GM10266 (cell line): ENCODE results near the gene GCNT2.
"Not testable (repeated sequence)": the region's sequence is repeated elsewhere in the genome, so short reads cannot be mapped to it uniquely, and the experiment has no call there.

Experiments
- DNase-seq: peaks from one replicate; pipeline ENCODE4 v3.0.0; 2012; ENCODE audit errors: extremely low spot score
- CTCF ChIP-seq: IDR thresholded peaks from 2 replicates; pipeline ENCODE4 v1.5.1; 2012; ENCODE audit warnings: mild to moderate bottlenecking, low read depth; ENCODE audit not compliant: control insufficient read depth, insufficient read depth; ENCODE audit errors: missing control alignments

Gene GCNT2

DNA sequence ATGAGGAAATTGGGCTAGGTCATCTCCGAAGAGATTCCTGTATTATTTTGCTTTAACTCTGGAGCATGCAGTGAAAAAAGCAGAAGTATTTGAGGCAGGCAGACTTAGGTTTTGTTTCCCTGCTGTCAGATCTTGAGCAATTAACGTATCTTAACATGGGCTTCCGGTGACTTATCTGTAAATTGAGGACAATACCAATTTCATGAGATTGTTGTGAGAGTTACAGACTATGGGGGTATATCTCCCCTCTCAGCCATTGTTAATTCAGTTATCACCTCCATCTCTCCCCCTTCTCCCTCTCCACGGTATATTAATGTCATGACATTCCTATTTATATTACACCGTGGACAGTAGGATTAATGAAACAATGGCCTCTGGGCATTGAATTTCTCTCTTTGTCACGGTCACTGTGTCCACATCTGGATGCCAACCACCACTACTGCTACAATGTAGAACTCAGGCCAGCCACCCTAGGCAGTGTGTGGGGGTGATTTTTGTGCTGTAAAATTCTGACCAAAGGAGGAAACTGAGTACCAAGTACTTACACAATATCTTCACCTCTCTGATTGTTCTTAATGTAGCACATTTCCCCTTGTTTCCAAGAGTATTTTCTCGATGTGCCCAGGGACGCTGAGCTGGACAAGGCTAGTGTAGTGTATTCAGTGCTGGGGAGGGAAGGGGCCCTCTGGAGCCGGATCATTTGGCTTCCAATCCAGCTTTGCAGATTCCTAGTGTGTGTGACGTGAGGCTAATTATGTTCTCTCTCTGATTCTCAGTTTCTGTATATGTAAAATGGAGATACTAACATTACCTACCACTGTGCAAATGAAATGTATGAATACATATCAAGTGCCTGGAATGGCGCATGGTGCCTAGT, 77.2 kb downstream of the GCNT2 start:
- no peak for DNase-seq
- TF ChIP-seq CTCF = no peak

GRCh38 chr6:10599046-10599445, 77.9 kb downstream of the GCNT2 start:
- no peak for TF ChIP-seq CTCF
- DNase-seq = no peak

- DNase-seq = not testable (repeated sequence)
Measured at GRCh38 chr6:10600681-10601080, 79.5 kb downstream of the GCNT2 start.

GRCh38 chr6:10603219-10603618, 82.1 kb downstream of the GCNT2 start:
- no peak for TF ChIP-seq CTCF
- DNase-seq = no peak

GRCh38 chr6:10609038-10609437, 87.9 kb downstream of the GCNT2 start:
- no peak for TF ChIP-seq CTCF
- no peak for DNase-seq

DNA sequence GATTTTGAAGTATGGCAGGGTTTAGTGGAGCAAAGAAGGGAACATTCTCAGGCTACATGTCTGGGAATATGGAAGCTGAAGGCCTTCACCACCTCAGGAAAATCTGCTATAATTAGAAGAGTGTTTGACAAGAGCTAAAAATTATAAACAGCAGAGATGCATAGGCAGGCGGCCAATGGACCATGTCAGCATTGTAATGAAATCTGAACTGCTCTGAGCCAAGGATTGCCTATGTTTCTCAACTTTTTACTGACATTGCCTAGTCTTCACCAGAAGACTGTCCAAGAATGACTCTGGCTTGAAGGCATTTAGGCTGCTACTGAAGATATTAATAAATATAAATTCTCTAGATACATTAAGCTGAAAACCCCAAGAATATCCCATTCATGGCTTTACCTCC, 89.1 kb downstream of the GCNT2 start:
- DNase-seq = no peak
- no peak for TF ChIP-seq CTCF

GRCh38 chr6:10612161-10612560, 91.0 kb downstream of the GCNT2 start:
- TF ChIP-seq CTCF = no peak
- no peak for DNase-seq
